Upper lobe of left lung (tissue), 6 donors: ENCODE measurements around the gene PDF. TPM values are rescaled to one million over a fixed set of nuclear protein-coding genes. Genes with fewer than 3 reads are reported as not detected.
"Not testable (repeated sequence)": the region's sequence is repeated elsewhere in the genome, so short reads cannot be mapped to it uniquely, and the experiment has no call there.

Experiments
- ATAC-seq, 2 donors: fragments of 200-7000 bp; cut with Tn5 transposase; one replicate each; pipeline ENCODE4 v1.9.1; 2022; ENCODE audit warnings: mild to moderate bottlenecking in 2 of 2, moderate library complexity in 2 of 2; ENCODE audit not compliant: low FRiP score in 2 of 2
- DNase-seq, 2 donors: peaks; one replicate each; pipeline ENCODE4 v3.0.0-alpha.2; 2019 to 2020
- H3K27ac ChIP-seq, 4 donors: fragments of 200-600 bp; sonication (generic); one replicate each; pipeline ENCODE4 v1.5.1; 2016 to 2019
- H3K27me3 ChIP-seq, 4 donors: fragments of 200-600 bp; sonication (generic); one replicate each; pipeline ENCODE4 v1.5.1; 2017 to 2019
- H3K36me3 ChIP-seq, 4 donors: fragments of 200-600 bp; sonication (generic); one replicate each; pipeline ENCODE4 v1.5.1; 2016 to 2019
- H3K4me1 ChIP-seq, 4 donors: fragments of 200-600 bp; sonication (generic); one replicate each; pipeline ENCODE4 v1.5.1; 2018 to 2019
- H3K4me3 ChIP-seq, 4 donors: fragments of 200-600 bp; sonication (generic); one replicate each; pipeline ENCODE4 v1.5.1; 2017 to 2019; ENCODE audit warnings: mild to moderate bottlenecking in 2 of 4, moderate library complexity in 1 of 4
- H3K9me3 ChIP-seq, 4 donors: fragments of 200-600 bp; sonication (generic); one replicate each; pipeline ENCODE4 v1.5.1; 2018 to 2019
- CTCF ChIP-seq, 6 experiments: fragments of 450-650 bp in 4 of 6; fragments of 200-600 bp in 2 of 6; sonication (generic) in 2 of 6; IDR thresholded peaks; one replicate each; pipeline ENCODE4 v1.5.1; 2016 to 2019; ENCODE audit warnings: antibody characterized with exemption in 6 of 6
- EP300 ChIP-seq, 4 donors: sonication (generic); formaldehyde crosslinking; IDR thresholded peaks; one replicate each; pipeline ENCODE4 v1.5.1; 2017; ENCODE audit warnings: antibody characterized with exemption in 4 of 4, control low read depth in 2 of 4
- POLR2A ChIP-seq, 4 donors: fragments of 450-650 bp; IDR thresholded peaks; one replicate each; pipeline ENCODE4 v1.5.1; 2016 to 2017; ENCODE audit warnings: antibody characterized with exemption in 4 of 4, mild to moderate bottlenecking in 2 of 4
- POLR2AphosphoS5 ChIP-seq, 2 donors: sonication (generic); formaldehyde crosslinking; IDR thresholded peaks; one replicate each; pipeline ENCODE4 v1.5.1; 2017; ENCODE audit warnings: antibody characterized with exemption in 2 of 2
- WGBS, 2 donors: methylation state at CpG; one replicate each; pipeline ENCODE4 v1.1.5; 2017 to 2018; 5-methylcytosine and 5-hydroxymethylcytosine counted together
- total RNA-seq, 6 donors: library from RNA; depleted of rRNA in 4 of 6; stranded (reverse); fragments of >200 nt in 4 of 6; gene quantifications; one replicate each; pipeline versions ENCODE4 v1.1.0 to v1.2.1, GENCODE V29; 2016 to 2021
- donor health status: DM: no; HTN: no; CAD: no; lungs with moderate emphysema.
- donor health status: DM: no; HTN: yes; CAD: no; lungs with severe emphysema.

PDF gene
- total RNA-seq, 6 donors from 2014 or later: 6.9 to 22.0 (median 13.5) TPM

GRCh38 chr16:69306031-69306430 lies 24.4 kb downstream of the PDF start:
- TF ChIP-seq POLR2A (IDR thresholded peaks at IDR 0.05) (no peak), CTCF (IDR thresholded peaks at IDR 0.05) (no peak), POLR2AphosphoS5 (IDR thresholded peaks at IDR 0.05) (no peak), EP300 (IDR thresholded peaks at IDR 0.05) (no peak)
- WGBS, 2 donors: 78 to 100% methylated on average over 1 of the region's 1 CpG
- ATAC-seq: no peak

GRCh38 chr16:69302301-69302700 lies 28.1 kb downstream of the PDF start:
- Histone ChIP-seq H3K27me3 (no peaks in the 10 kb centered on the region), H3K9me3 (no peaks in the 10 kb centered on the region), H3K4me3 (no peak overlapping the region), H3K4me1 (peaks cover 0 to 7% (median 2%) of the 10 kb centered on the region in 4 donors), H3K36me3 (peaks cover 0 to 34% (median 20%) of the 10 kb centered on the region in 4 donors), H3K27ac (no peak overlapping the region)
- WGBS, 2 donors: 95 to 99% methylated on average over 4 of the region's 4 CpGs
- ATAC-seq (no peak), DNase-seq (no peak)
- no peak for TF ChIP-seq POLR2A (IDR thresholded peaks at IDR 0.05)

More at GRCh38 chr16:69306031-69306430, 24.4 kb downstream of the PDF start:
- DNase-seq: no peak
- Histone ChIP-seq H3K4me3 (no peak overlapping the region), H3K27ac (no peak overlapping the region), H3K36me3 (peaks cover 0 to 16% (median 2%) of the 10 kb centered on the region in 4 donors), H3K27me3 (no peaks in the 10 kb centered on the region), H3K4me1 (peaks cover 3 to 7% (median 5%) of the 10 kb centered on the region in 4 donors), H3K9me3 (no peaks in the 10 kb centered on the region)

GRCh38 chr16:69301861-69302260 lies 28.5 kb downstream of the PDF start:
- H3K27ac ChIP-seq: no peak overlapping the region
- WGBS, 2 donors: 87 to 94% methylated on average over 4 of the region's 4 CpGs
- no peaks in the 10 kb centered on the region for H3K9me3 ChIP-seq
- H3K4me1 ChIP-seq: peaks cover 0 to 7% (median 2%) of the 10 kb centered on the region in 4 donors
- ATAC-seq: no peak
- no peak for TF ChIP-seq CTCF (IDR thresholded peaks at IDR 0.05)
- TF ChIP-seq EP300 (IDR thresholded peaks at IDR 0.05): no peak
- no peak for TF ChIP-seq POLR2A (IDR thresholded peaks at IDR 0.05)
- TF ChIP-seq POLR2AphosphoS5 (IDR thresholded peaks at IDR 0.05): no peak
- H3K27me3 ChIP-seq: no peaks in the 10 kb centered on the region
- DNase-seq: no peak
- no peak overlapping the region for H3K4me3 ChIP-seq
- H3K36me3 ChIP-seq: peaks cover 0 to 34% (median 20%) of the 10 kb centered on the region in 4 donors

- Histone ChIP-seq H3K4me1 (peaks cover 0 to 7% (median 2%) of the 10 kb centered on the region in 4 donors), H3K9me3 (no peaks in the 10 kb centered on the region), H3K27ac (no peak overlapping the region), H3K4me3 (no peak overlapping the region), H3K36me3 (peaks cover 0 to 34% (median 22%) of the 10 kb centered on the region in 4 donors), H3K27me3 (no peaks in the 10 kb centered on the region)
- WGBS, 2 donors: 60 to 90% methylated on average over 1 of the region's 1 CpG
- no peak for TF ChIP-seq POLR2AphosphoS5 (IDR thresholded peaks at IDR 0.05)
- TF ChIP-seq CTCF (IDR thresholded peaks at IDR 0.05): no peak
- TF ChIP-seq POLR2A (IDR thresholded peaks at IDR 0.05): no peak
- TF ChIP-seq EP300 (IDR thresholded peaks at IDR 0.05): no peak
- no peak for ATAC-seq
- no peak for DNase-seq
These were observed 29.2 kb downstream of the PDF start for GRCh38 chr16:69301187-69301586.

- 94 to 99% methylated on average over 4 of the region's 4 CpGs for WGBS, 2 donors
- DNase-seq: no peak
- H3K9me3 ChIP-seq: no peaks in the 10 kb centered on the region
- H3K27me3 ChIP-seq: no peaks in the 10 kb centered on the region
- no peak for ATAC-seq
- peaks cover 0 to 37% (median 23%) of the 10 kb centered on the region in 4 donors for H3K36me3 ChIP-seq
- H3K27ac ChIP-seq: peak overlapping the region in 2 of 4 donors; percentile 18 to 53
- peaks cover 0 to 9% (median 3%) of the 10 kb centered on the region in 4 donors for H3K4me1 ChIP-seq
- no peak for TF ChIP-seq CTCF (IDR thresholded peaks at IDR 0.05)
- no peak overlapping the region for H3K4me3 ChIP-seq
These were observed 32.1 kb downstream of the PDF start for GRCh38 chr16:69298261-69298660.

- not testable (repeated sequence) for H3K9me3 ChIP-seq, H3K27ac ChIP-seq, H3K4me1 ChIP-seq, H3K4me3 ChIP-seq, ATAC-seq, H3K27me3 ChIP-seq, DNase-seq
- H3K36me3 ChIP-seq: peaks cover 0 to 34% (median 23%) of the 10 kb centered on the region in 4 donors
- WGBS, 2 donors: 97 to 98% methylated on average over 7 of the region's 7 CpGs
These were observed 33.6 kb downstream of the PDF start for GRCh38 chr16:69296771-69297170.
